Vagina (tissue), 2 donors: ENCODE data around the gene TBC1D7.

Experiments
- POLR2A ChIP-seq, 2 donors: fragments of 450-650 bp; IDR thresholded peaks; one replicate each; pipeline ENCODE4 v1.6.1; 2017; ENCODE audit warnings: antibody characterized with exemption in 2 of 2, mild to moderate bottlenecking in 2 of 2, moderate library complexity in 2 of 2
- POLR2AphosphoS5 ChIP-seq, 2 donors: sonication (generic); formaldehyde crosslinking; IDR thresholded peaks; one replicate each; pipeline ENCODE4 v1.9.0; 2017; ENCODE audit warnings: antibody characterized with exemption in 2 of 2, mild to moderate bottlenecking in 2 of 2, low read depth in 1 of 2; ENCODE audit not compliant: insufficient read depth in 1 of 2
- TF ChIP-seq, protein P1 (sequence below), 3 experiments: fragments of 450-650 bp in 2 of 3; fragments of 200-600 bp in 1 of 3; sonication (generic) in 1 of 3; IDR thresholded peaks; one replicate each; pipeline ENCODE4 v1.5.1; 2017 to 2019; ENCODE audit warnings: antibody characterized with exemption in 3 of 3, mild to moderate bottlenecking in 2 of 3, moderate library complexity in 2 of 3

DNA sequence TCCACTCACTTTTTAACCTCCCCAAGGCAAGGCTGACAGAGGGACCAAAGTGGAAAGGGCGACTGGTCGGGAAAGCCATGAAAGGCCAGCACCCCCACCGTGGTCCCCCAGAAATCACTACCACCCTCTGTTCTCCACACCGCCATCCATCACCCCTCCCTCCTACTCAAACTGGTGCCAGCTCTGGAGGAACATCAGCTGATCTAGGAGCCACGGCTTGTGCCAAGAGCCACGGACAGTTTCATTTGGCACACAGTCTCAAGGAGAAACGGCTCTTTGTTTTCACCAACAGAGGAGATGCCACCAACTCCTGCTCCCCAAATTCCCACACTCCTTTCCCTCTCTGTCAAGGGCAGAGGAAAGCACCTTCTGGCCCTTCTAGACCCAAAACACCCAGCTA, 26.0 kb downstream of the TBC1D7 start:
- TF ChIP-seq, protein P1, sequence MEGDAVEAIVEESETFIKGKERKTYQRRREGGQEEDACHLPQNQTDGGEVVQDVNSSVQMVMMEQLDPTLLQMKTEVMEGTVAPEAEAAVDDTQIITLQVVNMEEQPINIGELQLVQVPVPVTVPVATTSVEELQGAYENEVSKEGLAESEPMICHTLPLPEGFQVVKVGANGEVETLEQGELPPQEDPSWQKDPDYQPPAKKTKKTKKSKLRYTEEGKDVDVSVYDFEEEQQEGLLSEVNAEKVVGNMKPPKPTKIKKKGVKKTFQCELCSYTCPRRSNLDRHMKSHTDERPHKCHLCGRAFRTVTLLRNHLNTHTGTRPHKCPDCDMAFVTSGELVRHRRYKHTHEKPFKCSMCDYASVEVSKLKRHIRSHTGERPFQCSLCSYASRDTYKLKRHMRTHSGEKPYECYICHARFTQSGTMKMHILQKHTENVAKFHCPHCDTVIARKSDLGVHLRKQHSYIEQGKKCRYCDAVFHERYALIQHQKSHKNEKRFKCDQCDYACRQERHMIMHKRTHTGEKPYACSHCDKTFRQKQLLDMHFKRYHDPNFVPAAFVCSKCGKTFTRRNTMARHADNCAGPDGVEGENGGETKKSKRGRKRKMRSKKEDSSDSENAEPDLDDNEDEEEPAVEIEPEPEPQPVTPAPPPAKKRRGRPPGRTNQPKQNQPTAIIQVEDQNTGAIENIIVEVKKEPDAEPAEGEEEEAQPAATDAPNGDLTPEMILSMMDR (IDR thresholded peaks at IDR 0.05), result no peak
- no peak for TF ChIP-seq POLR2A (IDR thresholded peaks at IDR 0.05)
- no peak for TF ChIP-seq POLR2AphosphoS5 (IDR thresholded peaks at IDR 0.05; ENCODE audit: insufficient read depth in 1 of 2, low read depth in 1 of 2)
